ENCODE results near the gene PRSS33. TPM values are rescaled to one million over a fixed set of nuclear protein-coding genes. Genes with fewer than 3 reads are reported as not detected.

Gene PRSS33
- total RNA-seq, 1 donor from 2014 or later, result not detected

Other genes with a start within 250 kb of the PRSS33 start
- gene PDPK1, start 249.5 kb downstream of the PRSS33 start, total RNA-seq, result 43.1 TPM
- gene KCTD5, start 105.0 kb downstream of the PRSS33 start, total RNA-seq, result 10.4 TPM
- gene PRSS27, start 67.3 kb downstream of the PRSS33 start, total RNA-seq, result 0.12 TPM
- 292 TPM for gene SRRM2, start 34.9 kb downstream of the PRSS33 start, total RNA-seq
- gene ELOB, start 10.3 kb downstream of the PRSS33 start, total RNA-seq, result 325 TPM
- not detected for gene PRSS41, start 10.9 kb upstream of the PRSS33 start, total RNA-seq
- gene PRSS21, start 29.7 kb upstream of the PRSS33 start, total RNA-seq, result not detected
- 0.37 TPM for gene ZG16B, start 42.7 kb upstream of the PRSS33 start, total RNA-seq
- gene PRSS22, start 70.6 kb upstream of the PRSS33 start, total RNA-seq, result not detected
- gene FLYWCH2, start 95.7 kb upstream of the PRSS33 start, total RNA-seq, result 28.6 TPM
- 36.1 TPM for gene FLYWCH1, start 124.4 kb upstream of the PRSS33 start, total RNA-seq
- gene KREMEN2, start 176.7 kb upstream of the PRSS33 start, total RNA-seq, result not detected
- 7.9 TPM for gene PAQR4, start 181.8 kb upstream of the PRSS33 start, total RNA-seq
- gene PKMYT1, start 192.9 kb upstream of the PRSS33 start, total RNA-seq, result 0.55 TPM
- gene CLDN9, start 225.4 kb upstream of the PRSS33 start, total RNA-seq, result 1.2 TPM
- not detected for gene CLDN6, start 230.6 kb upstream of the PRSS33 start, total RNA-seq
- gene TNFRSF12A, start 232.8 kb upstream of the PRSS33 start, total RNA-seq, result 17.7 TPM
- gene HCFC1R1, start 236.4 kb upstream of the PRSS33 start, total RNA-seq, result 61.1 TPM
- 11.3 TPM for gene THOC6, start 236.5 kb upstream of the PRSS33 start, total RNA-seq
- gene BICDL2, start 249.4 kb upstream of the PRSS33 start, total RNA-seq, result not detected